ENCODE measurements around the gene LHX3.

LHX3 gene

DNA sequence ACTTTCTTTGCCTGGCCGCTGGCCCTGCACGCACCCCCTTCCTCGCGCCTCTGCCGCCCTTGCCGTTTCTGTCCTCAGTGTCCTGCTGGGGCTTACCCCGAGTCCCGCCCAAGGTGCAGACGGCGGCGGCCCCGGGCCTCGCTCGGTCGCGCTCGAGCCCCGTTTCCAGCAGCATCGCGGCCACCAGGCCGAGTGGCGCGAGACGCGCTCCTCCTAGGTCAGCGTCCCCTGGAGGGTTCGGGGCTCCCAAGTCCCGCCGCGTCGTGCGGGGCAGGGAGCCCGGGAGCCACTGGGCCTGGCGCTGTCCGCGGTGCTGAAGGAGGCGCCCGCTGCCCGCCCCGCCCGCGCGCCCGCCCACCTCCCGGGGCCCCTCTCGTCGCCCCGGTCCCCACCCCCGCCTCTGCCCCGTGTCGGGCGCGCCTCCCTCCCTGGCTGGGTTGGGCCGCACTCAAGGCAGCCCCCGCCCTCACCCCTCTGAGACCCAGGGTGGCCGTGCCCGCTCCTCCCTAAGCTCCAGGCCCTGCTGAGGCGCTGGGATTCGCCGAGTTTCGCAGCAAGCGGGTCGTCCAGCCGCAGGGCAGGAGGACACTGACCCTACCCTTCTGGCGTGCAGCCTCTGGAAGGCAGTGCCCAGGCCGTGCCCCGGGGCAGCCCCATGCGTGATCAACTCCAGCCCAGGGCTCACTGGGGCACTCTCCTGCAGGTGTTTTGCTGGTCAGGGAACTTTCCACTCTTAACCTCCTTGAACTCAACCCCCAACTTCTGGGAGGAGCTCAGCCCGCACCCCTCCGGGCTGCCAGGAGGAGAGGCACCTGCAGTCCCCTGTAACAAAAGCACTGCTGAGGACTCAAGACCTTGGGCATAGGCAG lies at the start of gene LHX3:
TSS of gene LHX3 (minus strand) at position 291 of the 869 bp plus-strand sequence. CDS start at position 175, 116 bp downstream.
- Histone ChIP-seq H3K27ac (no peak within 1 kb of the TSS), H3K27me3 (replicated peaks) (peaks cover 46% of the 10 kb centered on the region), H3K4me3 (ENCODE audit: low read depth, low read length) (no peak within 1 kb of the TSS), H3K36me3 (replicated peaks) (no peaks in the 10 kb centered on the region)
- TF ChIP-seq, protein P1, sequence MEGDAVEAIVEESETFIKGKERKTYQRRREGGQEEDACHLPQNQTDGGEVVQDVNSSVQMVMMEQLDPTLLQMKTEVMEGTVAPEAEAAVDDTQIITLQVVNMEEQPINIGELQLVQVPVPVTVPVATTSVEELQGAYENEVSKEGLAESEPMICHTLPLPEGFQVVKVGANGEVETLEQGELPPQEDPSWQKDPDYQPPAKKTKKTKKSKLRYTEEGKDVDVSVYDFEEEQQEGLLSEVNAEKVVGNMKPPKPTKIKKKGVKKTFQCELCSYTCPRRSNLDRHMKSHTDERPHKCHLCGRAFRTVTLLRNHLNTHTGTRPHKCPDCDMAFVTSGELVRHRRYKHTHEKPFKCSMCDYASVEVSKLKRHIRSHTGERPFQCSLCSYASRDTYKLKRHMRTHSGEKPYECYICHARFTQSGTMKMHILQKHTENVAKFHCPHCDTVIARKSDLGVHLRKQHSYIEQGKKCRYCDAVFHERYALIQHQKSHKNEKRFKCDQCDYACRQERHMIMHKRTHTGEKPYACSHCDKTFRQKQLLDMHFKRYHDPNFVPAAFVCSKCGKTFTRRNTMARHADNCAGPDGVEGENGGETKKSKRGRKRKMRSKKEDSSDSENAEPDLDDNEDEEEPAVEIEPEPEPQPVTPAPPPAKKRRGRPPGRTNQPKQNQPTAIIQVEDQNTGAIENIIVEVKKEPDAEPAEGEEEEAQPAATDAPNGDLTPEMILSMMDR (IDR thresholded peaks at IDR 0.05; ENCODE audit: low read depth, low read length, missing control alignments), result no peak
- DNase-seq, result no peak
- in situ Hi-C loops (cut with HindIII; ENCODE audit: low pct_ligation_motif_present, low sequenced_read_pairs), result no loop called here

DNA sequence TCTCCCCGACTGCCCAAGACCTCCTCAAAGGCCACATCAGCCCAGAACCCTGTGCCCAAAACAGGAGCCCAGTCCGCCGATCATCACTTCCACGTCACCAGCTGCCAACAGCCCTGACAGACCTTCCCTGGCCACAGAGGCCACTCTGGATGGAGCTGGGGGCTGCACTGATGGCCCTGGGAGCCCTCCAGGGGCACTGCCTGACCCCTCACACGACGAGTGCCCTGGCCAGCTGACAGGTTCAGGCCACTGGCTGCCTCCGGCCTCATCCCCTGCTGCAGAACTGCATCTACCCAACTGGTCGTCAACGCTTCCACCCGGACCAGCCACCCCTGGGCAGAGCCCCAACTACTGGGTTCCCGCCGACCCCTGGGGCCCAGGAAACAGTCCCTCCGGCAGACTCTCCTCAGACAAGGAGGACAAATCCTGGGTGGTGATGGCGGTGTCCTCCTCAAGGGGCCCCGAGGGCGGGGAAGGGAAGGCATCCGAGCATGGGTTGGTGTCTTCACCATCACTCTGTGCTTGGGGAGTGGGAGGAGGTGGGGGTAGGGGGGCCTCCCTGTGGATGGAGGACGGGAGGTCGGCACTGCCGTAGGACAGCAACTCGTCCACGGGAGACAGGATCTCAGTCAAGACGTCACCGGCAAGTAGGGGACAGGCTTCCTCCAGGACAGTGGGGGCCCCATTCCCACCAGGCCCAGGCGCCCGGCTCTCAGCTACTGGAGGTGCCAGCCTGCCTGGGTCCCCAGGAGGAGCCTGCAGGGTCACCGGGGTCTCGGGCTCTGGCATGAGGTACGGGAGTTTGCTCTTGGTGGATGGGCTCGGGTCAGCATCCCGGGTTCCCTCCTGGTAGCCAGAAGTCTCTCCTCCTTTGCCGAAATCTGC lies 48.6 kb upstream of the LHX3 start:
- in situ Hi-C loops (cut with HindIII; ENCODE audit: low pct_ligation_motif_present, low sequenced_read_pairs), result no loop called here
- DNase-seq, result no peak
- Histone ChIP-seq H3K27me3 (replicated peaks) (peaks cover 3% of the 10 kb centered on the region), H3K36me3 (replicated peaks) (no peaks in the 10 kb centered on the region), H3K27ac (no peak overlapping the region), H3K4me3 (ENCODE audit: low read depth, low read length) (no peak overlapping the region)
- TF ChIP-seq, protein P1 (IDR thresholded peaks at IDR 0.05; ENCODE audit: low read depth, low read length, missing control alignments), result no peak

DNA sequence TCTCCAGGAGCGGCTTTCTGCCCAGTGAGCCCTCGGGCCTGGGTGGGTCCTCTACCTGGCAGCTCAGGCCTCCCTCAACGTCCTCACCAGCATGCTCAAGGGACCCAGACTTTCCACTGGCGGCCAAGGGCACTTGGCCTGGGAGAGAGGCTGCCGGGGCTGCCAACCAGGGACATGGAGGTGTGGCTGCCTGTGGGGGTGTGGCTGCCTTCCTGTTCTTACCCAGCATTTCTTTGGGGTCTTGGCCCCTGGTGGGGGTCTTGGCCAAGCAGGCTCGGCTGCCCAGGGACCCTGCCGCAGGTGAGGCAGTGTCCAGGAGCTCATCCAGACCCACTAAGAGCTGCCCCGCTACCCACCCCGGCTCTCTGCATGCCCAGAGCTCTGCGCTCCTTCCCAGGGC lies 47.9 kb upstream of the LHX3 start:
- in situ Hi-C loops (cut with HindIII; ENCODE audit: low pct_ligation_motif_present, low sequenced_read_pairs), result no loop called here
- no peak for DNase-seq
- Histone ChIP-seq H3K27me3 (replicated peaks) (peaks cover 3% of the 10 kb centered on the region), H3K4me3 (ENCODE audit: low read depth, low read length) (no peak overlapping the region), H3K27ac (no peak overlapping the region), H3K36me3 (replicated peaks) (no peaks in the 10 kb centered on the region)
- TF ChIP-seq, protein P1 (IDR thresholded peaks at IDR 0.05; ENCODE audit: low read depth, low read length, missing control alignments), result no peak

DNA sequence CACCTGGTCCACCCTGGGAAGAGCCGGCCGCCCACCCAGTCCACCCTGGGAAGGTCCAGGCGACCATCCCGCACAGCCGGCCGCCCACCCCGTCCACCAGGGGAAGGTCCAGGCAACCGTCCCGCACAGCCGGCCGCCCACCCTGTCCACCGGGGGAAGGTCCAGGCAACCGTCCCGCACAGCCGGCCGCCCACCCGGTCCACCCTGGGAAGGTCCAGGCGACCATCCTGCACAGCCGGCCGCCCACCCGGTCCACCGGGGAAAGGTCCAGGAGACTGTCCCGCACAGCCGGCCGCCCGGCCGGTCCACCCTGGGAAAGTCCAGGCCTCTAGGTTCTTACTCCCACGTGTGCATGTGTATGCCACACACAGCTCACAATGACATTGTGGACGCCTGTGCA lies 47.4 kb upstream of the LHX3 start:
- H3K4me3 ChIP-seq (ENCODE audit: low read depth, low read length), result no peak overlapping the region
- H3K27ac ChIP-seq, result no peak overlapping the region
- H3K27me3 ChIP-seq (replicated peaks), result peaks cover 6% of the 10 kb centered on the region
- in situ Hi-C loops (cut with HindIII; ENCODE audit: low pct_ligation_motif_present, low sequenced_read_pairs), result no loop called here
- H3K36me3 ChIP-seq (replicated peaks), result no peaks in the 10 kb centered on the region
- TF ChIP-seq, protein P1 (IDR thresholded peaks at IDR 0.05; ENCODE audit: low read depth, low read length, missing control alignments), result no peak
- DNase-seq, result no peak

DNA sequence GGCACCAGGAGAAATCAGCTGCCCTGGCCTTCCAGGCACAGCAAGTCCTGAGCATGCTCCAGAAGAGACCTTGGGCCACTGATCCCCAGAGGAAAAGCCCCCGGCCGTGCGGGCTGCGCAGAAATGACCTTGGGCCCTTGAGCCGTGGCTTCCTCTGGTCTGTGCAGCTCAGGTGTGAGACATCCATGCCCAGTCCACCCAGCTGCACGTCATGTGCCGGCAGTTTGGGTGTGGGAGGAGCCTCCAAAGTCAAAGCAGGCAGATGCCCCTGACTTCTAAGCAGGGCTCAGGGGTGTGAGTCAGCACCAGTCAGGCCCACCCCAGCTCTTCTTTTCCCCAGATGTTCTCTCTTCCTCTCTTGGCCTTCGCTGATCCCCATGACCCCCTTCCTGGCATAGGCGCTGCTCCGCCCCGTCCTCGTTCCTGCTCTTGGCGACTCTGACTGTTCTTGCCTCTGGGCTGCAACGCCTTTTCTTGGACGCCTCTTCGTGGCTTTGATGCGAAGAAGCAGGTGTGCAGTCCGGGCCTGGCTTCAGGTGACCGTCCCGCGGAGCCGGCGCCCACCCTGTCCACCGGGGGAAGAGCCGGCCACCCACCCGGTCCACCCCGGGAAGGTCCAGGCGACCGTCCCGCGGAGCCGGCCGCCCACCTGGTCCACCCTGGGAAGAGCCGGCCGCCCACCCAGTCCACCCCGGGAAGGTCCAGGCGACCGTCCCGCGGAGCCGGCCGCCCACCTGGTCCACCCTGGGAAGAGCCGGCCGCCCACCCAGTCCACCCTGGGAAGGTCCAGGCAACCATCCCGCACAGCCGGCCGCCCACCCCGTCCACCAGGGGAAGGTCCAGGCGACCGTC lies 46.6 kb upstream of the LHX3 start:
- DNase-seq, result no peak
- no peak overlapping the region for H3K27ac ChIP-seq
- TF ChIP-seq, protein P1 (IDR thresholded peaks at IDR 0.05; ENCODE audit: low read depth, low read length, missing control alignments), result no peak
- H3K27me3 ChIP-seq (replicated peaks), result peaks cover 12% of the 10 kb centered on the region
- H3K4me3 ChIP-seq (ENCODE audit: low read depth, low read length), result no peak overlapping the region
- in situ Hi-C loops (cut with HindIII; ENCODE audit: low pct_ligation_motif_present, low sequenced_read_pairs), result no loop called here
- no peaks in the 10 kb centered on the region for H3K36me3 ChIP-seq (replicated peaks)
